Panc1 (cell line): ENCODE measurements around the gene TMEM97. TPM values are rescaled to one million over a fixed set of nuclear protein-coding genes. Genes with fewer than 3 reads are reported as not detected.

Experiments
- ATAC-seq: fragments of 200-7000 bp; cut with Tn5 transposase; 2 replicates; pipeline ENCODE4 v1.9.1; 2020; ENCODE audit warnings: mild to moderate bottlenecking, moderate library complexity
- BruUV-seq: library from RNA; stranded (reverse); fragments of 400-500 nt; replicated peaks from 2 replicates; lab custom pipeline; 2021; lab: Mats Ljungman, UMichigan
- CTCF ChIA-PET: fragments of 300-600 bp; sonication (Branson Sonifier 250); formaldehyde crosslinking; loops from one replicate; lab custom pipeline; 2022; ENCODE audit warnings: antibody characterized with exemption; lab: Charles Lee
- POLR2A ChIA-PET: fragments of 300-600 bp; sonication (Branson Sonifier 250); formaldehyde crosslinking; loops from one replicate; lab custom pipeline; 2022; ENCODE audit warnings: antibody characterized with exemption; lab: Charles Lee
- DNase-seq: peaks from one replicate; pipeline ENCODE4 v3.0.0-alpha.2; 2010; ENCODE audit warnings: low read depth, low spot score
- H3K27ac ChIP-seq: 2 replicates; pipeline ENCODE4 v1.5.1; 2011; ENCODE audit warnings: mild to moderate bottlenecking, low read length, inconsistent platforms
- H3K27me3 ChIP-seq: fragments of 200-500 bp; sonication (Bioruptor generic); 2 replicates; pipeline ENCODE4 v1.6.0; 2014; ENCODE audit warnings: low read length, inconsistent platforms; ENCODE audit not compliant: control insufficient read depth, insufficient read depth
- H3K36me3 ChIP-seq: fragments of 200-500 bp; sonication (Bioruptor generic); 2 replicates; pipeline ENCODE4 v1.5.1; 2014; ENCODE audit warnings: inconsistent platforms, mild to moderate bottlenecking, low read length, moderate library complexity; ENCODE audit not compliant: control insufficient read depth, insufficient read depth
- H3K4me1 ChIP-seq: 2 replicates; pipeline ENCODE4 v1.5.1; 2011; ENCODE audit warnings: inconsistent platforms, mild to moderate bottlenecking, low read length, moderate library complexity; ENCODE audit not compliant: control insufficient read depth, insufficient read depth
- H3K4me3 ChIP-seq, 2 experiments: 2 replicates each; pipeline ENCODE4 v1.5.1; 2011 to 2012; ENCODE audit warnings: low read depth in 2 of 2, low read length in 2 of 2, mild to moderate bottlenecking in 2 of 2, inconsistent platforms in 1 of 2, moderate library complexity in 1 of 2
- H3K9me3 ChIP-seq: fragments of 200-500 bp; sonication (Bioruptor generic); 2 replicates; pipeline ENCODE4 v1.5.1; 2014; ENCODE audit warnings: low read depth, mild to moderate bottlenecking, inconsistent platforms, low read length, moderate library complexity; ENCODE audit not compliant: control insufficient read depth, insufficient read depth
- CTCF ChIP-seq: fragments of 450-650 bp; IDR thresholded peaks from 2 replicates; pipeline ENCODE4 v1.5.1; 2017; ENCODE audit warnings: mild to moderate bottlenecking
- POLR2AphosphoS5 ChIP-seq: IDR thresholded peaks from 2 replicates; pipeline ENCODE4 v1.6.1; 2012; ENCODE audit warnings: mild to moderate bottlenecking, low read depth, low read length, moderate library complexity
- REST ChIP-seq, 2 experiments: IDR thresholded peaks; 2 replicates each; pipeline ENCODE4 v1.6.1; 2011 to 2012; ENCODE audit warnings: low read depth in 2 of 2, control low read depth in 1 of 2, low read length in 1 of 2, mild to moderate bottlenecking in 1 of 2, moderate library complexity in 1 of 2; ENCODE audit not compliant: insufficient read depth in 1 of 2
- SIN3A ChIP-seq: IDR thresholded peaks from 2 replicates; pipeline ENCODE4 v1.6.1; 2012; ENCODE audit warnings: low read depth, mild to moderate bottlenecking, low read length, moderate library complexity, borderline replicate concordance; ENCODE audit not compliant: insufficient read depth
- TCF7L2 ChIP-seq: IDR thresholded peaks from 2 replicates; pipeline ENCODE4 v1.6.1; 2011; ENCODE audit warnings: mild to moderate bottlenecking, low read depth, low read length, inconsistent platforms
- in situ Hi-C: cut with HindIII; loops from 2 replicates; pipeline ENCODE4 v1.10.0; 2016; ENCODE audit warnings: low sequenced_read_pairs, low pct_unique_long_range_greater_than_20kb
- intact Hi-C: fragments of 100-400 bp; cut with micrococcal nuclease; formaldehyde crosslinking; loops from one replicate; pipeline ENCODE4 v1.10.0; 2022; ENCODE audit not compliant: unreplicated experiment
- total RNA-seq: library from RNA; stranded (reverse); gene quantifications from one replicate; pipeline ENCODE4 v1.2.1, GENCODE V29; 2021; ENCODE audit not compliant: unreplicated experiment

Gene TMEM97
- total RNA-seq, 1 experiment from 2014 or later: 78.7 TPM

DNA sequence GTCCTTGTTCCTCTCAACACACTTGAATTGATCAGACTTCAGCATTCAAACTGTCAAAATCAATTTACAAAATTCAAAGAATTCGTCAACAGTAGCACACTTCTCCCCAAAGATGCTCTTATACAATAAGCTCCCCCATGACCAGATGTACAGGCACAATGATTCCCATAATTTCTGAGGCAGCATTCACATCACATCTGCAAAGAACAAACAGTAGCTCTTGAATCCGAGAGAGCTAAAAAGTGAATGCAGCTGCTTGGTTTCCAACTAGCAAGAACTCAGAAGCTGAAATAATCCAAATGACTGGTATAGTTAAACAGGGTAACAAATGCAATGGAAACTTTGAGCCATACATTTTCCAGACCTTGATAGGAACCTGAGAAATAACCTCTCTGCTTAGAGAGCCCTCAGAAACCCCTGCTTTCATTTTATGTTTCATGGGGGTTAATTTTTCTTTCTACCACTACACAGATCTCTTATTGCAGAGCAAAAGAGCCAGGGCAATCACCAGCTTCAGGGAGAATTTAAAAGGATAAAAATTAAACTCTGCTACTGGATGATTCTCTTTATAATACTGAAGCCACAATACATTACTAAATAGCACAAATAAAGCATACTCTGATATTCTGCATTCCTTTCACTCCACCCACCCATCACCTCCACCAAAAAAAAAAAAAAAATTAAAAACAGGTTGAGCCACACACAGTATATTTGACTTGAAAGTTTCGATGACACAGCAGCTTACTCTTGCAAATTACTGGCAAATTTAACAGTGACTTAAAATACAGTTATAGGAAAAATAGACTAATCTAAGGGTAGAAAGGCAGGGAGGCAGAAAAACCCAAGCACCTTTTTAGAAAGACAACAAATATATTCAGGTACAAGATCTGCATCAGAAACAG is 23.1 kb upstream of the TMEM97 start:
- ChIA-PET CTCF (no interaction called here), POLR2A (no interaction called here)
- Histone ChIP-seq H3K4me1 (no peaks in the 10 kb centered on the region), H3K9me3 (no peaks in the 10 kb centered on the region), H3K27me3 (no peaks in the 10 kb centered on the region), H3K27ac (no peak overlapping the region), H3K36me3 (no peaks in the 10 kb centered on the region), H3K4me3 (no peak overlapping the region)
- in situ Hi-C loops: no loop called here
- DNase-seq: no peak
- intact Hi-C loops: no loop called here
- TF ChIP-seq TCF7L2: no peak
- no peak for TF ChIP-seq POLR2AphosphoS5
- TF ChIP-seq REST (IDR thresholded peaks at IDR 0.05; ENCODE audit: insufficient read depth in 1 of 2, low read depth in 2 of 2, low read length in 1 of 2): no peak
- TF ChIP-seq CTCF: no peak
- no peak for TF ChIP-seq SIN3A
- BruUV-seq: no TSS peak
- no peak for ATAC-seq

GRCh38 chr17:28298449-28298848 is 20.6 kb upstream of the TMEM97 start:
- no peaks in the 10 kb centered on the region for H3K36me3 ChIP-seq
- ATAC-seq: no peak
- in situ Hi-C loops (no loop called here), intact Hi-C loops (no loop called here)
- no peak overlapping the region for H3K4me3 ChIP-seq
- H3K4me1 ChIP-seq: no peaks in the 10 kb centered on the region
- ChIA-PET CTCF (no interaction called here), POLR2A (no interaction called here)
- H3K27me3 ChIP-seq: no peaks in the 10 kb centered on the region
- TF ChIP-seq SIN3A (no peak), TCF7L2 (no peak), REST (IDR thresholded peaks at IDR 0.05; ENCODE audit: insufficient read depth in 1 of 2, low read depth in 2 of 2, low read length in 1 of 2) (no peak), CTCF (no peak), POLR2AphosphoS5 (no peak)
- BruUV-seq: no TSS peak
- H3K27ac ChIP-seq: no peak overlapping the region
- H3K9me3 ChIP-seq: no peaks in the 10 kb centered on the region
- DNase-seq: no peak
